Stimulated activated naive CD8-positive, alpha-beta T cell treated with anti-CD3 and anti-CD28 coated beads, Interleukin-15, Interleukin-2, amounts not matched to agents 100 U/mL and 50 U/mL, for 24 hours (primary cell): ENCODE data around the gene LCN12.

Experiments
- ATAC-seq: fragments of 150-1000 bp; cut with Tn5 transposase; one replicate; pipeline ENCODE4 v1.10.0; 2021
- DNase-seq: peaks from one replicate; pipeline ENCODE4 v3.0.0; 2021

The LCN12 gene

DNA sequence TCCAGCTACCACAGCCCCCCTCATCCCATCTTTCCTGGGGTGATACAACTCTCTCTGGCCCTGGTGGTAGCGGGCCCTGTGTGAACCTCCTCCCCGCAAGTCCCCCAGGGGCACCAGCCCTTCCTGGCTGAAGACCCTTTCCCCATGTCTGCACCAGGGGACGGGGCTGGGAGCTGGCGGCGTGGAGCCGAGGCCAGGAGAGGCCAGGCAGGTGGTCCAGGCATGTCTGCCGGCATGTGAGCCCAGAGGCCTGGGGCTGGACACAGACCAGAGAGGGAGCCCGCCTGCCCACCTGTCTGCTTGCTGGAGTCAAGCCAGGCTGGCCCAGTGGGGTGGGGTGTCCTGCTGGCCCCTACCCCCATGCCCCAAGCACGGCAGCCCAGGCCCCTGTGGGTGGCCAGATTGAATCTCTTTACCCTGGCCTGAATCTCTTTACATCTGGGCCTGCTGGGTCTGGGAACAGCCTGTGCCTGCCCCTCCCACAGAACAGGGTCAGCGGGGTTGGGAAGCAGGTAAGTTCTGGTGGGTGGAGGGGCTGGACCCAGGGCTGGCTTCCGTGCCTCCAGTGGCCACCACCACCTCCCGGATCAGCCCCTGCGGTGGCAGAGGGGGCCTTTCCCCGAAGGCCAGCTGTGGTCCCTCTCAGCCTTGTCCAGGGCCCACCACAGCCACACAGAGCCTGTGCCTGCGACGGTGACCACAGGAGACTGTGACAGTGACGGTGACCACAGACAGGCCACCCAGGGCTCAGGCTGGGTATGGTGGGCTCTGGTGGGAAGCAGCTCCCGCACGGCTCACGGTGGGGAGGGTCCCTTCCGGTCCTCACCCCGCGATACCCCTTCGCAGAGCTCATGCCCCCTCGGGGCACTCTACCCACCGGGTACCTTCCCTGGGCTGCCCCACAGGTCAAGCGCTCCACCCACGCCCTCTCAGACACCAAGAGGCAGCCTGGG is 7.1 kb downstream of the LCN12 start:
- DNase-seq (no peak), ATAC-seq (no peak)

DNA sequence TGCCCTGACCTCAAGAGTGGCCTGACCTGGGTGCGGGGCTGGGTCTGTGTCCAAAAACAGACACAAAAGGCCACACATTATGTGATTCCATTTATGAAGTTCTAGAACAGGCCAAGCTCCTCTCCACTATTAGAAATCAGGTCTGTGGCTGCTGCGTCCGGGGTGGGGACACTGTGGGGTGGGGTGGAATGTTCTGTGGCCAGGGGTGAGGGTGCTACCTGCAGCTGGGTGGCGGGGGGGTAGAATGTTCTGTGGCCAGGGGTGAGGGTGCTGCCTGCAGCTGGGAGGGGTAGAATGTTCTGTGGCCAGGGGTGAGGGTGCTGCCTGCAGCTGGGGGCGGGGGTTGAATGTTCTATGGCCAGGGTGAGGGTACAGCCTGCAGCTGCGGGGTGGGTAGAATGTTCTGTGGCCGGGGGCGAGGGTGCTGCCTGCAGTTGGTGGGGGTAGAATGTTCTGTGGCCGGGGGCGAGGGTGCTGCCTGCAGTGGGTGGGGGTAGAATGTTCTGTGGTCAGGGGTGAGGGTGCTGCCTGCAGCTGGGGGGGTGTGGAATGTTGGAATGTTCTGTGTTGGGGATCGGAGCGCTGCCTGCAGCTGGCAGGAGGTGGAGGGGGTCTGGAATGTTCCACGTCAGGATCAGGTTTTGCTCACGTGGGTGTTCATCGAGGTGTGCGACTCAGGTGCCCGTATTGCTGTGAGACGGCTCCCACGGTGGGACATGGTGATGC is 8.3 kb downstream of the LCN12 start:
- ATAC-seq (no peak), DNase-seq (no peak)

- no peak for ATAC-seq
Observed at GRCh38 chr9:136960938-136961275, 8.8 kb downstream of the LCN12 start.

GRCh38 chr9:136961279-136962065 is 9.4 kb downstream of the LCN12 start:
- DNase-seq (no peak), ATAC-seq (no peak)

More at GRCh38 chr9:136960938-136961275, 8.8 kb downstream of the LCN12 start:
- no peak for DNase-seq

DNA sequence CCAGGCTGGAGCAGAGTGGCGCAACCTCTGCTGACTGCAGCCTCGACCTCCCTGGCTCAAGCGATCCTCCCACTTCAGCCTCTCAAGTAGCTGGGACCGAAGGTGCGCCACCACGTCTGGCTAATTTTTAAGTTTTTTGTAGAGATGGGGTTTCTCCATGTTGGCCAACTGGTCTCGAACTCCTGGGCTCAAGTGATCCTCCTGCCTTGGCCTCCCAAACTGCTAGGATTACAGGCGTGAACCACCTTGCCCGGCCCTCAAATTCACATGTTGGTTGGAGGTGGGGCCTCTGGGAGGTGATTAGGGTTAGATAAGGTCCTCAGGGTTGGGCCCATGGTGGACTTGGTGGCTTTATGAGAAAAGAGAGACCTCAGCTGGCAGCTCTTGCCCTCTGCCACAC is 10.1 kb downstream of the LCN12 start:
- DNase-seq (no peak), ATAC-seq (no peak)

DNA sequence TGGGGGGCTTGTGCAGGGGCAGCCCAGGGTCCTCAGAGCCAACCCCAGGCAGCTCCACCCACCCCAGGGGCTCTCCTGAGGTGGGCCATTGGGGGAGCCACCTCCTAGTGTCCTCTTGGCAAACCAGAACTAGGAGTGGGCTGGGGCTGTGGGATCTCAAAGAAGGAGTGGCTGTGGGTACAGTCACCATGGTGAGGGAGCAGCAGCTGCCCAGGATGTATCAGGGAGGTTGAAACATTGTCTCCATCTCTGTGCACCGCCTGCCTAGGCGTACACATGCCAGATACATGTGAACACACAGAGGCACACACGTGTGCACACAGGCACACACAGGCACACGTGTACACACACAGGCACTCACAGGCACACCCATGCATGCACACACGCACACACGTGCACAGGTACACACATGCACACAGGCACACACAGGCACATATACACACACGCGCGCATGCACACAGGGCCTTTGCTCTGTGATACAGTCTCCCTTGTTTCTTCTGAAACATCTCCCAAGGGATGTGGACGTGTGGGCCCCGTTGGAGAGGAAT is 10.7 kb downstream of the LCN12 start:
- ATAC-seq = no peak
- DNase-seq = no peak

GRCh38 chr9:136963341-136963740 is 11.3 kb downstream of the LCN12 start:
- ATAC-seq (no peak), DNase-seq (no peak)

- ATAC-seq (no peak), DNase-seq (no peak)
Observed at GRCh38 chr9:136963751-136964150, 11.7 kb downstream of the LCN12 start.

DNA sequence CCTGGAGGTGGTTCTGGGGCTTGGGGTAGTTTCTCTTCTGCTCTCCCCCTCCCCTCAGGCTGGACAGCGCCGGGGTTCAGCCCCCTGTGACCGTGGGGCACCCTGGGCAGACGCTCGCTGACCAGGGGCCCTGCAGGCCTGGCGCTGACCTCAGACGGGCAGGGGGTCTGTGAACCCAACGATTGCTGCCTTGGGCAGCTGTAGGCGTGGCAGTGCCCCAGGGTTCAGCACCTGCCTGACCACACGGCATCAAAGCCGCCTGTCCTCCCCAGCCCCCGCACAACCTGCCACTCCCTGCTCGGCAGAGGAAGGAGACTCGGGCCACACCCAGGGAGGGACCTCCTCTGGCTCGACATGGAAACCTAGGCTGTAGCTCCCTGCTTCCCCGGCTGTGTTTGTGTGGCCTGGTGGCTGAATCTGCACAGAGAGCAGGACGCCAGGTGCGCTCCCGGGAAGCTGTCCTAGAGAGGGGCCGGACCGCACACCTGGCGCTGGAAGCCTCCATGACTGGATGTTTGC is 12.2 kb downstream of the LCN12 start:
- no peak for ATAC-seq
- DNase-seq = no peak

DNA sequence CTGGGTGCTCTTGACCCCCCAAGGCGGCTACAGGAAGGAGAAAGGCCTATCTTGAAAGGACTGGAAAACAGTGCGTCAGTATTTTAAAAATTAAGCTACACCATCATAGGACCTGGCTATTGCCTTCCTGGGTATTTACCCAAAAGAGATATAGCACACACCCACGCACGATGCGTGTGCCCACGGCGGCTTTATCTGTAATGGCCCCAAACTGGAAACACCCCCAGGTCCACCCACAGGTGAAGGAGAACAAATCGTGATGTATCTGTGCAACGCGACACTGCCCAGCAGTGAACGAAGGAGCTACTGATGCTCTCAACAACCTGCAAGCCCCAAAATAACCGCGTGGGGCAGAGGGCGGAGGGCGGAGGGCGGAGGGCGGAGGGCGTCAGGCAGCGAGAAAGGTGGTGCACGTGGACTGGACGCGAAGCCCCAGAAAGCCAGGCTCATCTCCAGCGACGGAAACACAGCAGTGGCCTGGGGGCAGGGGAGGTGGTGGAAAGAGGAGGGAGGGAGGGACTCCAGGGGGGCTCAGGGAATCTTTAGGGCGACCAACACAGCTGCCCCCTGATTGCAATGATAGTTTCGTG is 12.9 kb downstream of the LCN12 start:
- no peak for ATAC-seq
- DNase-seq = no peak

DNA sequence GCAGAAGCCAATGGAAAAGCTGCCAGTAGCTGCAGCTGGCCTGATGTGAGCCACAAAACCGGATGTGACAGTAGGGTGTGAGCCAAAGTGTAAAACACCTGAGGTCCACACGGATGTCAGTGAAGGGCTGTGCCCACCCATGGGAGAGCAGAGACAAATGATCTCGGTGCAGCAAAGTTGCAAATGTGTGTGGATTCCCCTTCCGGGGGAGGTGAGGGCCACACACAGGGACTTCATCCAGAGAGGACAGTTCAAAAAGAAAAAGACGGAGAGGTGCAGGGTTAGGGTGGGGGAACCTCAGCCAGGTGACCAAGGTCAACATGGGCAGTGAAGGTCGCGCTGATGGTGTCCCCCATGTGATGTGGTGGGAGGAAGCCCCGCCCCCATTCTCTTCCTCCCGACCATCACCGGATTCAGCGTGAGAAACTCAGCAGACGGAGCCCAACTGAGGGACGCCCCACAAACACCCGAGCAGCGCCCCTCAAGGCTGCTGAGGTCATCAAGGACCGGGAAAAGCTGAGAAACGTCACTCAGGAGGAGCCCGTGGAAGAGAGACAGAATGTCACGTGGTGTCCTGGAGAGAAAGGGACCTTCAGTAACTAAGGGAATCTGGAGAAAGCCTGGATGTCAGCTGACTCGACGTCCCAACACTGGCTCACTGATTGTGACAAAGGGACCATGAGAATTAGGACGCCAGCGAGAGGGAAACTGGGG is 13.9 kb downstream of the LCN12 start:
- no peak for ATAC-seq
- DNase-seq = no peak

GRCh38 chr9:136968333-136969127 is 16.5 kb downstream of the LCN12 start:
- ATAC-seq = no peak
- DNase-seq = no peak

DNA sequence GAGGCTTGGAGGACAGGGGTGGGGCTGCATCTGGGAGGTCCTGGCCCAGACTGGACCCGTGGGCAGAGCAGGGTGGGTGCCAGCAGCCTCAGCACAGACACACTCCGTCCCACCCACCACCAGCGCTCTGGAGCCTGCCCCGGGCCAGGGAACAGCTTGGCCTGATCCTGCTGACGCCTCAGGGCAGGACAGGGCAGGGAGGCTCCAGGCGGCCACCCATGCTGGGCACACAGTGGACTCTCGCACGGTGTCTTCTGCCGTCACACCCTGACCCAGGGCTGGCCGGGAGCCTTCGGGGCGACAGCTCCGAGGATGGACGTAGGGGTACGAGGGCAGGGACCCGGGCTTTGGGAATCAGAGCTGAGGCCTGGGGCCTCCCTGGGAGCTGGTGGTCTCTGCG is 17.1 kb downstream of the LCN12 start:
- no peak for ATAC-seq

DNA sequence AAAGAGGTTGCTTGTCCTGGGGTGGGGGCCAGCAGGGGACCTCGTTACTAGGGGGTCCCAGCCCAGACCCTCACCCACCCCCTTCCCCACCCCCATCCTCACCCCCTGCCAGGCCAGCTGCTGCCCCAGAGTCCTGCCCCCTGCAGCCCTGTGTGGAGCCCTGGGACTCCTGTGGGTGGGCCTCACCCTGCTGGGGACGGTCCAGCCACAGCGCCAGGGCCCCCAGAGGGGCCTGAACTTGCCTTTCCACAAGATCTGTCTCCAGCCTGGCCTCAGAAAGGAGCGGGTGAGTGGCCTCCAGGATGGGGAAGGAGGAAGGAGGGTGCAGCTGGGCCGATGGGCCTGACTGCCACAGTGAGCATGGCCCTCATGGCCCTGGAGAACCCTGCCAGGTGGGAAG is 17.7 kb downstream of the LCN12 start:
- no peak for ATAC-seq
- no peak for DNase-seq

More for the DNA sequence above, 17.1 kb downstream of the LCN12 start:
- DNase-seq = no peak

- DNase-seq = no peak
- no peak for ATAC-seq
Observed at GRCh38 chr9:136970361-136970760, 18.3 kb downstream of the LCN12 start.

DNA sequence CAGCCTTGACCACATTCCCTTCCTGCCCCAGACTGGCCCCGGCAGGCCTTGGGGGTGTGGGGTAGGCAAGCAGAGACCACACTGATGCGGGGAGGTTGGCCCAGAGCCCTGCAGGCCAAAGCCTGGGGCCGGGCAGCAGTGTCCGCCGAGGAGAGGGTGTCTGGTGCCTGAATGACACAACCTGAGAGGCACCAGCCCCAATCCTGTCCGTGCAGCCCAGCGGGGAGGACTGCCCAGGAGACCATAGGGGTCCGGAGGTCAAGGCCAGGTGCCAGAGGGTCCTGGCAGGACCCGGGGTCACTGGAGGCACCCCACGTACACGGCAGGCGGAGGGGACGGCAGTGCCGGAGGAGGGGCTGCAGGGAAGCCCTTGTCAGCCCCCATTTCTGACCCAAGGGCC is 19.7 kb downstream of the LCN12 start:
- DNase-seq = no peak
- ATAC-seq = no peak

GRCh38 chr9:136972335-136972734 is 20.3 kb downstream of the LCN12 start:
- no peak for ATAC-seq
- DNase-seq = no peak

DNA sequence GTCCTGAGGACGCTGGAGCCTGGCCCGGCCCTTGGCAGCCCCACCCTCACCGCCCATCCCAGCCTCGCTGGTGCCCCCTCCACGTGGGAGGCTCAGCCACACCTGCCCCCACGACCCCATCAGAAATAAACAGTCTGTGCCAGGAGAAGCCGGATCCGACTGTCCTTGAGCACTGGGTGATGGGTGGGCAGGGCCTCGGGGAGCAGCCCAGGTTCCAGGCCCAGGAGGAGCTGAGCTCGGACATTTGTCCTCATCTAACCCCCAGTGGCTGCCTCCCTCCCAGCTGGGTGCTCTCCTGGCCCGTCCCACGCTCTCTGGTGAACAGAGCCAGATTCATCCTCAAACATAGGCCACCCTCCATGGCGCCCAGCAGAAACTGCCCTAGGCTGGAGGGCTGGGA is 20.7 kb downstream of the LCN12 start:
- DNase-seq (no peak), ATAC-seq (no peak)

GRCh38 chr9:136973618-136974617 is 21.8 kb downstream of the LCN12 start:
- no peak for ATAC-seq
- DNase-seq = no peak
